Esophagus muscularis mucosa (tissue), 4 donors: ENCODE measurements around the gene CAV3. TPM values are rescaled to one million over a fixed set of nuclear protein-coding genes. Genes with fewer than 3 reads are reported as not detected.

Experiments used
- DNase-seq: peaks from one replicate; pipeline ENCODE4 v3.0.0-alpha.2; 2017; ENCODE audit errors: extremely low spot score
- H3K27ac ChIP-seq, 4 donors: fragments of 200-600 bp; sonication (generic); replicated peaks in 1 of 4; 1 replicate in 3 of 4; 2 replicates in 1 of 4; pipeline ENCODE4 v1.5.1; 2016 to 2019; ENCODE audit warnings: mild to moderate bottlenecking in 1 of 4
- H3K27me3 ChIP-seq, 4 donors: fragments of 200-600 bp; sonication (generic); one replicate each; pipeline versions ENCODE4 v1.5.1 to v1.6.0; 2016 to 2019
- H3K36me3 ChIP-seq, 4 donors: fragments of 200-600 bp; sonication (generic); one replicate each; pipeline ENCODE4 v1.5.1; 2016 to 2019
- H3K4me1 ChIP-seq, 4 donors: fragments of 200-600 bp; sonication (generic); one replicate each; pipeline ENCODE4 v1.5.1; 2016 to 2019
- H3K4me3 ChIP-seq, 4 donors: fragments of 200-600 bp; sonication (generic); 1 replicate in 2 of 4; 2 replicates in 2 of 4; pipeline ENCODE4 v1.5.1; 2016 to 2019; ENCODE audit warnings: mild to moderate bottlenecking in 4 of 4, moderate library complexity in 1 of 4
- H3K9me3 ChIP-seq, 4 donors: fragments of 200-600 bp; sonication (generic); 1 replicate in 3 of 4; 2 replicates in 1 of 4; pipeline ENCODE4 v1.5.1; 2016 to 2019
- EP300 ChIP-seq: sonication (generic); formaldehyde crosslinking; IDR thresholded peaks from one replicate; pipeline ENCODE4 v1.6.1; 2017; ENCODE audit warnings: antibody characterized with exemption
- POLR2A ChIP-seq: fragments of 450-650 bp; IDR thresholded peaks from one replicate; pipeline ENCODE4 v1.6.1; 2017; ENCODE audit warnings: antibody characterized with exemption, moderate library complexity, mild to moderate bottlenecking, low read depth
- POLR2AphosphoS5 ChIP-seq, 2 donors: sonication (generic); formaldehyde crosslinking; IDR thresholded peaks; one replicate each; pipeline ENCODE4 v1.6.1; 2017; ENCODE audit warnings: antibody characterized with exemption in 2 of 2
- WGBS: methylation state at CpG from one replicate; pipeline ENCODE4 v1.1.5; 2018; 5-methylcytosine and 5-hydroxymethylcytosine counted together
- intact Hi-C: fragments of 100-400 bp; cut with DNase I; formaldehyde crosslinking; loops from one replicate; pipeline ENCODE4 v1.15.1; 2023
- total RNA-seq, 4 donors: library from RNA; depleted of rRNA; stranded (reverse); fragments of >200 nt; gene quantifications; one replicate each; pipeline versions ENCODE4 v1.1.0 to v1.2.1, GENCODE V29; 2016
- TF ChIP-seq, protein P1 (sequence below), 3 experiments: fragments of 200-600 bp in 2 of 3; fragments of 450-650 bp in 1 of 3; sonication (generic) in 2 of 3; IDR thresholded peaks; one replicate each; pipeline ENCODE4 v1.5.1; 2017 to 2019; ENCODE audit warnings: antibody characterized with exemption in 3 of 3, mild to moderate bottlenecking in 2 of 3, moderate library complexity in 1 of 3

The CAV3 gene
- total RNA-seq, 4 donors from 2014 or later = not detected

DNA sequence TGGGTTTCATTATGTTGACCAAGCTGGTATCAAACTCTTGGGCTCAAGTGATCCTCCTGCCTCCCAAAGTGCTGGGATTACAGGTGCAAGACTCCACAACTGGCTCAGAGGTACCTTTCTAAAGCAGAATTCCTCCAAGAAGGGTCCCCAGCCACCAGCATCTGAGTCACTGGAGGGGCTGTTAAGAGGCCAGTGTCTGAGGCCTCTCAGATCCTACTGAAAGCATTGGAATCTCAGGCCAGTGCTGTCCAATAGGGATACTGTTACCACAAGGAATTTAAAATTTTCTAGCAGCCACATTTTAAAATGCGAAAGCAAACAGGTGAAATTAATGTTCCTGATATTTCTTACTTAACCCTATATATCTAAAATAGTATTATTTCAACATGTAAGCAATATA is 1.3 kb downstream of the CAV3 start:
- H3K4me3 ChIP-seq = no peak overlapping the region
- DNase-seq = no peak
- peaks cover 0 to 4% (median 0%) of the 10 kb centered on the region in 4 donors for H3K4me1 ChIP-seq
- H3K27me3 ChIP-seq = peaks cover 0 to 19% (median 0%) of the 10 kb centered on the region in 4 donors
- H3K9me3 ChIP-seq = no peaks in the 10 kb centered on the region
- H3K36me3 ChIP-seq = no peaks in the 10 kb centered on the region
- intact Hi-C loops = no loop called here
- 100% methylated on average over 1 of the region's 1 CpG for WGBS
- no peak overlapping the region for H3K27ac ChIP-seq
- no peak for TF ChIP-seq POLR2AphosphoS5 (IDR thresholded peaks at IDR 0.05)
- no peak for TF ChIP-seq POLR2A
- TF ChIP-seq EP300 = no peak
- TF ChIP-seq, protein P1, sequence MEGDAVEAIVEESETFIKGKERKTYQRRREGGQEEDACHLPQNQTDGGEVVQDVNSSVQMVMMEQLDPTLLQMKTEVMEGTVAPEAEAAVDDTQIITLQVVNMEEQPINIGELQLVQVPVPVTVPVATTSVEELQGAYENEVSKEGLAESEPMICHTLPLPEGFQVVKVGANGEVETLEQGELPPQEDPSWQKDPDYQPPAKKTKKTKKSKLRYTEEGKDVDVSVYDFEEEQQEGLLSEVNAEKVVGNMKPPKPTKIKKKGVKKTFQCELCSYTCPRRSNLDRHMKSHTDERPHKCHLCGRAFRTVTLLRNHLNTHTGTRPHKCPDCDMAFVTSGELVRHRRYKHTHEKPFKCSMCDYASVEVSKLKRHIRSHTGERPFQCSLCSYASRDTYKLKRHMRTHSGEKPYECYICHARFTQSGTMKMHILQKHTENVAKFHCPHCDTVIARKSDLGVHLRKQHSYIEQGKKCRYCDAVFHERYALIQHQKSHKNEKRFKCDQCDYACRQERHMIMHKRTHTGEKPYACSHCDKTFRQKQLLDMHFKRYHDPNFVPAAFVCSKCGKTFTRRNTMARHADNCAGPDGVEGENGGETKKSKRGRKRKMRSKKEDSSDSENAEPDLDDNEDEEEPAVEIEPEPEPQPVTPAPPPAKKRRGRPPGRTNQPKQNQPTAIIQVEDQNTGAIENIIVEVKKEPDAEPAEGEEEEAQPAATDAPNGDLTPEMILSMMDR (IDR thresholded peaks at IDR 0.05) = no peak

DNA sequence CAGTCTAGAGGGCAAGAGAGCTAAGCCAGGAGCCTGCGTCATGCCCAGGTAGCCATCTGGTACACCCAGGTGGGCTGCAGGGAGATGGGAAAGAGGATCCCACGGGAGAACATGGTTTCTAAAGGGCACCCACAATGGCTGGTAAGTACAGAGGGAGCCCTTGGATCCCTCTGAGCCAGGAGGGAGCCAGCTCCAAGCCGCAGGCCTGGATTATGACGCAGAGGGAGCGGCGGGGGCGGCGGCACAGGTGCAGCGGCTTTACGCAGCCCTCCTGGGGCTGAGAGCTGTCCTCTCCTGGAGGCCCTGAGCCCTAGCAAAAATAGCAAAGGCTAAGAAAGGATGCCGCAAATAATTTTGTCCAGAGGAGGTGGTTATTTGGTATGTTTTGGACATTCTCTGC is 2.8 kb downstream of the CAV3 start:
- Histone ChIP-seq H3K9me3 (no peaks in the 10 kb centered on the region), H3K4me1 (peaks cover 3 to 7% (median 5%) of the 10 kb centered on the region in 4 donors), H3K4me3 (no peak overlapping the region), H3K27me3 (peaks cover 0 to 24% (median 0%) of the 10 kb centered on the region in 4 donors), H3K27ac (no peak overlapping the region), H3K36me3 (no peaks in the 10 kb centered on the region)
- intact Hi-C loops = no loop called here
- TF ChIP-seq EP300 = no peak
- TF ChIP-seq, protein P1 (IDR thresholded peaks at IDR 0.05) = no peak
- no peak for TF ChIP-seq POLR2A
- TF ChIP-seq POLR2AphosphoS5 (IDR thresholded peaks at IDR 0.05) = no peak
- DNase-seq = no peak
- 94% methylated on average over 11 of the region's 11 CpGs for WGBS

DNA sequence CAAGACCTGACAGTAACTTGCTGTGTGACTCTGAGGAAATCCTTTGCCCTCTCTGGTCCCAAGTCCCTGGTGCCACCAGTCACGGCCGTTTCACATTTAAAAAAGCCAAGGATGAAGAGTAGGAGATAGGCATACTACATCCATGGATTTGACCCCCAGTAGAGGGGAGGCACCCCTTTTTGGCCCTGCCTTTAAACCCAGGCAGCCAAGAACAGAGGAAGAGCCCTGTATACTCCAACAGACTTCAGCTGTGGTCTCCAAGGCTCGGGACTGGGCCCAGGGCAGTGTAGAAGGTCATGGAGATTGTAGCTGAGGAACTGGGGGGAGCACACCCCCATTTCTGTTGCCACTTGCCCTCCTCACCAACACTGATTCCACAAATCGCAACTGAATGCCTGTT is 3.7 kb downstream of the CAV3 start:
- TF ChIP-seq POLR2AphosphoS5 (IDR thresholded peaks at IDR 0.05) = no peak
- no peak for TF ChIP-seq EP300
- TF ChIP-seq, protein P1 (IDR thresholded peaks at IDR 0.05) = no peak
- TF ChIP-seq POLR2A = no peak
- H3K36me3 ChIP-seq = no peaks in the 10 kb centered on the region
- intact Hi-C loops = no loop called here
- H3K27ac ChIP-seq = no peak overlapping the region
- no peak overlapping the region for H3K4me3 ChIP-seq
- H3K27me3 ChIP-seq = peaks cover 0 to 29% (median 0%) of the 10 kb centered on the region in 4 donors
- 96% methylated on average over 4 of the region's 4 CpGs for WGBS
- no peaks in the 10 kb centered on the region for H3K9me3 ChIP-seq
- DNase-seq = no peak
- H3K4me1 ChIP-seq = peaks cover 7 to 13% (median 12%) of the 10 kb centered on the region in 4 donors

DNA sequence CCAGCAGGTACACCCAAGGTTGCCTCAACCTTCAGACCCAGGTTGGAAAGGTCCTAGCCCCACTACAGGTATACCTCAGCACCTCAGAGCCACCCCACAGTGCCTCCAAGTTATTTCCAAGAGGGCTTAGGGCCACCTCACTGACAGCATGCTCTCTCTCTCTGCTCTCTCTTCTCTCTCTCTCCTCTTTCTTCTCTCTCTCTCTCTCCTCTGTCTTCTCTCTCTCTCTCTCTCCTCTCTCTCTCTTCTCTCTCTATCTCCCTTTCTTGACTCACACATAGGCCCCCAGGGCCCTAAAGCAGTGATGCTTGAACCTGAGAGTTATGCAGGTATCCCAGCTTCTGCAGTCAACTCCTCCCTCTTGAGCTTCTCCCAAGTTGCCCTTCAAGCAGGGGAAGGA is 4.2 kb downstream of the CAV3 start:
- Histone ChIP-seq H3K36me3 (no peaks in the 10 kb centered on the region), H3K27ac (no peak overlapping the region), H3K4me1 (peaks cover 7 to 13% (median 12%) of the 10 kb centered on the region in 4 donors), H3K27me3 (peaks cover 0 to 29% (median 0%) of the 10 kb centered on the region in 4 donors), H3K9me3 (no peaks in the 10 kb centered on the region), H3K4me3 (no peak overlapping the region)
- TF ChIP-seq EP300 (no peak), POLR2AphosphoS5 (IDR thresholded peaks at IDR 0.05) (no peak), POLR2A (no peak)
- TF ChIP-seq, protein P1 (IDR thresholded peaks at IDR 0.05) = no peak
- no peak for DNase-seq
- intact Hi-C loops = no loop called here

DNA sequence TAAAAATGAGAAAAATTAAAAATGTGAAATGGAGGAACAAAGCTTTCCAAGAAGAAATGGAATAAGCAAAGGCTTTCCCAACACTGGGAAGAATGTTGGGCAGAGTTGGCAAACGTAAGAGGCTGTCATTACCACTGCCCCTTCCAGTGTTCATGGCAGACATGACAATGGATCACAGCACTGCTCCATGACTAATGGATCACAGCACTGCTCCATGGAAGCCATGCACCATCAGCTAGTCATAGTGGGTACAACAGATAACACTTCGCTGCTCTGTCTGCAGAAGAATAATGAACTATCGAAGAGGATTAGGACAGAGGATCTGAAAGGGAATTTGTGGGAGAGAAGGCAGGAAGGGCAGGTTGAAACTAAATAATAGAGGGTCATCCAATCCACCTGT is 5.0 kb downstream of the CAV3 start:
- intact Hi-C loops = no loop called here
- Histone ChIP-seq H3K9me3 (no peaks in the 10 kb centered on the region), H3K27me3 (peaks cover 0 to 29% (median 0%) of the 10 kb centered on the region in 4 donors), H3K36me3 (no peaks in the 10 kb centered on the region), H3K27ac (no peak overlapping the region), H3K4me1 (peaks cover 7 to 13% (median 10%) of the 10 kb centered on the region in 4 donors), H3K4me3 (no peak overlapping the region)
- TF ChIP-seq EP300 (no peak), POLR2AphosphoS5 (IDR thresholded peaks at IDR 0.05) (no peak), POLR2A (no peak)
- TF ChIP-seq, protein P1 (IDR thresholded peaks at IDR 0.05) = no peak
- WGBS = 89% methylated on average over 3 of the region's 3 CpGs
- DNase-seq = no peak
